ENCODE measurements around the gene FOXL2.

FOXL2 gene

DNA sequence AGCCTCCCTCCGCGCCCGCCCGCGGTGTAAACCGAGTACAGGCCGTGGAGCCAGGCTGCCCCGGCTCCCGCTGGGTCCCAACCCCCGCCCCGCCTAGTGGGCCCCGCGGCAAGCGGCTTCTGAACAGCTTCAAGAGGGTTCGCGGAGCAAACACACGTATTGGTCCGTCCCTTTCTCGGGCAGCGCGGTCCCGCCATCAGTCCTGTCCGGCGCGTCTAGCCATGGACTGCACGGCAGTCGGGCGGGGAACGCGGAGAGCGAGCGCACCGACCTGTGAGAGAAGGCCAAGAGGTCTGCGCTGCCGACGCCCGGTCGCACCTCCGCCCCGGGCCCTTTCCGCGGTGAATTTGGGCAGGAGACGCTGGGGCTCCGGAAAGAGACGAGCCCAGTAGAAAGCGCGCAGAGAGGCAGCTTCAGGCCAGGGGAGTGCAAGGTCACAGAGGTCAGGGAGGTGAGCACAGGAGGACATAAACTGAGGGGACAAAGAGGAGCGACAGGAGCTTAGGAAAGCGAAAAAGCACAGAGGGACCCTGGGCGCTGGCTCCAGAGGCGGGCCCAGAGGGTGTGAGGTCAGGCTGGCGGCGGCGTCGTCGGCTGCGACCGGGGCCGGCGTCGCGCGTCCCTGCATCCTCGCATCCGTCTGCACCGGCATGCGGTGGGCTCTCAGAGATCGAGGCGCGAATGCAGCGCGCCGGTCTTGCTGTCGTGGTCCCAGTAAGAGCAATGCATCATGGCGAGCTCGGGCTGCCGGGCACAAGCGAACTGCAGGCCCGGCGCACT, 1.8 kb downstream of the FOXL2 start:
- no peak overlapping the region for H3K4me3 ChIP-seq (ENCODE audit: low read length, poor library complexity, severe bottlenecking)
- no peaks in the 10 kb centered on the region for H4K20me1 ChIP-seq (ENCODE audit: insufficient read depth, low read length, poor library complexity, severe bottlenecking)
- peaks cover 14% of the 10 kb centered on the region for H3K27me3 ChIP-seq (ENCODE audit: insufficient read depth, low read length, poor library complexity, severe bottlenecking)
- no peak overlapping the region for H3K4me2 ChIP-seq (ENCODE audit: low read depth, low read length, poor library complexity, severe bottlenecking)
- no peaks in the 10 kb centered on the region for H3K36me3 ChIP-seq (ENCODE audit: insufficient read depth, low read length)
- H3K9ac ChIP-seq (ENCODE audit: low read depth, low read length, poor library complexity, severe bottlenecking), result no peak overlapping the region
- H3K9me2 ChIP-seq (replicated peaks; ENCODE audit: low read depth, low read length), result no peaks in the 10 kb centered on the region
- TF ChIP-seq EZH2phosphoT487 (IDR thresholded peaks at IDR 0.05; ENCODE audit: borderline replicate concordance) (no peak), CTCF (conservative IDR thresholded peaks at IDR 0.05; ENCODE audit: low read length) (no peak)
- H2AFZ ChIP-seq (ENCODE audit: low read length), result no peak overlapping the region
- H3F3A ChIP-seq (ENCODE audit: low read depth), result no peaks in the 10 kb centered on the region
- H3K79me2 ChIP-seq (ENCODE audit: insufficient read depth, low read length), result no peaks in the 10 kb centered on the region
- no peaks in the 10 kb centered on the region for H3K4me1 ChIP-seq (ENCODE audit: insufficient read depth, low read length, poor library complexity, severe bottlenecking)
- H3K9me3 ChIP-seq (ENCODE audit: insufficient read depth, low read depth, low read length), result no peaks in the 10 kb centered on the region

DNA sequence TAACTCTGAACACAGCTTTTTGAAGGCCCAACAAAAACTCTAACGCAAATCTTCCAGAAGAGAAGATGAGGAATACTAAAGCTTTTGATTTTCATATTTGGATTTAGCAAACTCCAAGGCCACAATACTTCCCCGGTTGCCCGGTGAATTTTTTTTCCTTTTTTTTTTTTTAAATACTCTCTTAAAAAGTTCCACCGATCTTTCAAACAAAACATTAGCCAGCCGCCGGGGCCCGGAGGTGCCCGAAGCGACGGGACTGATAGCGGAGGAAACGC, 2.3 kb downstream of the FOXL2 start:
- H3K4me3 ChIP-seq (ENCODE audit: low read length, poor library complexity, severe bottlenecking), result no peak overlapping the region
- no peaks in the 10 kb centered on the region for H3F3A ChIP-seq (ENCODE audit: low read depth)
- no peaks in the 10 kb centered on the region for H3K79me2 ChIP-seq (ENCODE audit: insufficient read depth, low read length)
- TF ChIP-seq CTCF (conservative IDR thresholded peaks at IDR 0.05; ENCODE audit: low read length) (no peak), EZH2phosphoT487 (IDR thresholded peaks at IDR 0.05; ENCODE audit: borderline replicate concordance) (no peak)
- no peak overlapping the region for H3K4me2 ChIP-seq (ENCODE audit: low read depth, low read length, poor library complexity, severe bottlenecking)
- H3K9me3 ChIP-seq (ENCODE audit: insufficient read depth, low read depth, low read length), result no peaks in the 10 kb centered on the region
- no peak overlapping the region for H3K9ac ChIP-seq (ENCODE audit: low read depth, low read length, poor library complexity, severe bottlenecking)
- H3K36me3 ChIP-seq (ENCODE audit: insufficient read depth, low read length), result no peaks in the 10 kb centered on the region
- H4K20me1 ChIP-seq (ENCODE audit: insufficient read depth, low read length, poor library complexity, severe bottlenecking), result no peaks in the 10 kb centered on the region
- H3K27me3 ChIP-seq (ENCODE audit: insufficient read depth, low read length, poor library complexity, severe bottlenecking), result peaks cover 9% of the 10 kb centered on the region
- H3K9me2 ChIP-seq (replicated peaks; ENCODE audit: low read depth, low read length), result no peaks in the 10 kb centered on the region
- no peak overlapping the region for H2AFZ ChIP-seq (ENCODE audit: low read length)
- no peaks in the 10 kb centered on the region for H3K4me1 ChIP-seq (ENCODE audit: insufficient read depth, low read length, poor library complexity, severe bottlenecking)

- Histone ChIP-seq H3K79me2 (ENCODE audit: insufficient read depth, low read length) (no peaks in the 10 kb centered on the region), H2AFZ (ENCODE audit: low read length) (no peak overlapping the region), H3F3A (ENCODE audit: low read depth) (no peaks in the 10 kb centered on the region), H3K4me3 (ENCODE audit: low read length, poor library complexity, severe bottlenecking) (no peak overlapping the region), H3K36me3 (ENCODE audit: insufficient read depth, low read length) (no peaks in the 10 kb centered on the region), H3K9me3 (ENCODE audit: insufficient read depth, low read depth, low read length) (no peaks in the 10 kb centered on the region), H3K9ac (ENCODE audit: low read depth, low read length, poor library complexity, severe bottlenecking) (no peak overlapping the region), H4K20me1 (ENCODE audit: insufficient read depth, low read length, poor library complexity, severe bottlenecking) (no peaks in the 10 kb centered on the region), H3K4me2 (ENCODE audit: low read depth, low read length, poor library complexity, severe bottlenecking) (no peak overlapping the region), H3K9me2 (replicated peaks; ENCODE audit: low read depth, low read length) (no peaks in the 10 kb centered on the region), H3K27me3 (ENCODE audit: insufficient read depth, low read length, poor library complexity, severe bottlenecking) (peaks cover 3% of the 10 kb centered on the region), H3K4me1 (ENCODE audit: insufficient read depth, low read length, poor library complexity, severe bottlenecking) (no peaks in the 10 kb centered on the region)
- TF ChIP-seq CTCF (conservative IDR thresholded peaks at IDR 0.05; ENCODE audit: low read length) (no peak), EZH2phosphoT487 (IDR thresholded peaks at IDR 0.05; ENCODE audit: borderline replicate concordance) (no peak)
These were observed 2.9 kb downstream of the FOXL2 start for GRCh38 chr3:138943724-138944653.
